DMS 273 (cell line): ENCODE data around the gene RDX.
A peak's percentile ranks its signal among the peaks of the same experiment; 100 is the strongest.

Source experiments
- DNase-seq: peaks from one replicate; lab custom pipeline; 2025; ENCODE audit not compliant: unreplicated experiment; lab: John Stamatoyannopoulos, UW

RDX gene

DNA sequence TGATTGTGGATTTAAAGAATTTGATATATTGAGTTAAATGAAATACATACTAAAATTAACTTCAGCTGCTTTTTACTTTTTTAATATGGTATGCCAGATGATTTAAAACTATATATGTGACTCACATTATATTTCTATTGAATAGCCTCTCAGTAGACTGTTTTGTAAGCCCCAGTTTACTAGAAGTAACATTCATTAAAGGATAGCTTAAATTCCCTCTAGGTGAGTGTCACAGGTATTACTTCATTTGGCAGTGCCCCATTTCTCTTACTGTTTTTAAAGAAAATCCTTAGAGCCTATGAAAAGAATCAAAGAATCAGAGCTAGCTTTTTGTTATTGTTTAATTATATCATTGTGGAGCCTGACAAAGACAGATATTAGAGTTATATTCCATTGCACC is 154.6 kb downstream of the RDX start:
- no peak for DNase-seq

GRCh38 chr11:110134110-110134509 is 162.3 kb downstream of the RDX start:
- peak; percentile 41 for DNase-seq

GRCh38 chr11:110133160-110133559 is 163.3 kb downstream of the RDX start:
- DNase-seq, result no peak

DNA sequence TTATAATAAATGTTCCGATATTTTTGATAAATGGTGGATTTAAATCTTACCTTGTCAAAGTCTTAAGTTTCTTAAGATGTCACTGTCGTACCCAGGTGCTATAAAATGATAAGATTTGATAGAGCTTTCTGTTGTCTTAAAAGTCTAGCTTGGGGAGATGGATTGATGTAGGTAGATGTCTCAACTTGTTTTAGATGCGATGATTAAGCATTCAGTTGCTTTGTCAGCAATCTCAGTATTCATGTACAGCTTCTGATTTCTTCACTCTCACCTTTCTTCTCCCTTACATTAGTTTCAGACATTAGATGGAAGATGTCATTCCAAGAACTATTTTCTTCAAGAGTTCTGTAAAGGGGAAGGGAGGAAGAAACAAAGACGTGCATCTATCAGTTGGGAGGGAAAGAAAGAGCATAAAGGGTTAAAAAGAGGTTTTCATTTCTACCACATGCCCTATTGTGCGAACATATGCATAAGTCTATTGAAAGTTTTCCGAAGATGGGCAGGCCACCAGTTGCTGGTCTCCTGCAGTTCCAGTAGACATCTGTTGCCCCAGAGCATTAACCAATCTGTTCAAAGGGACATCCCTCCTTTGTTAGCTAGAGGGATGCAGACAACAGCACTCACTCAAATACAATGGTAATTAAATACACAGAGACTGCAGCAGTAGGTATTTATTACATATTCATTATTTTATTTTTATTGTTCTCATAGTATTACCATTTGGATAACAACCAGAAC is 164.9 kb downstream of the RDX start:
- peak; percentile 86 for DNase-seq

- peak; percentile 97 for DNase-seq
These were observed 165.7 kb downstream of the RDX start for GRCh38 chr11:110130642-110131238.

GRCh38 chr11:110128161-110128560 is 168.3 kb downstream of the RDX start:
- DNase-seq, result peak; percentile 29

DNA sequence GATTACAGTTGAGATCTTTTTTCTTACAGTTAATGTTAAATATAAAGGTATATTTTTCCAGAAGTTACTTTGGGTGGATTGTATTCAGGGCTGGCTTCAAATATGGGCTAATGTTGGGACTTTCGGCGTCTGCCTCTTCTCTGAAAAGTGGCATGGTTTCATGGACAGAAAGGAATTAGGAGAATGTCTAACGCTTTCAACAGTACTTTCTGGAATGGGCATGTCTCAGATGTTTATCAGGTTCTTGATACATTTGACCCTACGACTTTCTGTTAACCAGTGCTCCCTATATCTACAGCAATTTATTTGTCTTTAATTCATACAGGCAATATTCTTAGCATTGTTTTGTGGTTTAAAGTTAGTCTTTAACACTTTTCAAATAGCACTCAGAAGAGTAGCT is 169.5 kb downstream of the RDX start:
- no peak for DNase-seq

DNA sequence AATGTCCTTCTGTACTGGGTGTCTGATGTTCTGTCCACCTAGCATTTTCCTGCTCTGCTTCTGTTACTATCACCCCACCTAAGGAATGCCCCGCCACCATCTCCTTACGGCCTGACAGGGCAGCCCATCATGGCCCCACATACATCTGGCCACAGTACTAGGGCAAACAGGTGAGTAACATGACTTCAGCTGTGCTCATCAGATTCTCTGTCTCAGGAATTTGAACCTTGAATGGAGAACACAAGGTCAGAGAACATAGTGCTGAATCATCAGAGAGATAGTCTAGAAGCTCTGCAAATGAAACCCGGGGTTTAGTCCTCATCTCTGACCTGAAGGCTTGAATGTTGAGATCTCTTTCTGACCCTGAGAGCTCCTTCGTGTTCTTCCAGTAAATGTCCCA is 170.8 kb downstream of the RDX start:
- no peak for DNase-seq
